ENCODE data around the gene BCL10.

- TF ChIP-seq POLR2A (IDR thresholded peaks at IDR 0.05): no peak
- TF ChIP-seq, protein P1, sequence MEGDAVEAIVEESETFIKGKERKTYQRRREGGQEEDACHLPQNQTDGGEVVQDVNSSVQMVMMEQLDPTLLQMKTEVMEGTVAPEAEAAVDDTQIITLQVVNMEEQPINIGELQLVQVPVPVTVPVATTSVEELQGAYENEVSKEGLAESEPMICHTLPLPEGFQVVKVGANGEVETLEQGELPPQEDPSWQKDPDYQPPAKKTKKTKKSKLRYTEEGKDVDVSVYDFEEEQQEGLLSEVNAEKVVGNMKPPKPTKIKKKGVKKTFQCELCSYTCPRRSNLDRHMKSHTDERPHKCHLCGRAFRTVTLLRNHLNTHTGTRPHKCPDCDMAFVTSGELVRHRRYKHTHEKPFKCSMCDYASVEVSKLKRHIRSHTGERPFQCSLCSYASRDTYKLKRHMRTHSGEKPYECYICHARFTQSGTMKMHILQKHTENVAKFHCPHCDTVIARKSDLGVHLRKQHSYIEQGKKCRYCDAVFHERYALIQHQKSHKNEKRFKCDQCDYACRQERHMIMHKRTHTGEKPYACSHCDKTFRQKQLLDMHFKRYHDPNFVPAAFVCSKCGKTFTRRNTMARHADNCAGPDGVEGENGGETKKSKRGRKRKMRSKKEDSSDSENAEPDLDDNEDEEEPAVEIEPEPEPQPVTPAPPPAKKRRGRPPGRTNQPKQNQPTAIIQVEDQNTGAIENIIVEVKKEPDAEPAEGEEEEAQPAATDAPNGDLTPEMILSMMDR (IDR thresholded peaks at IDR 0.05): no peak
Measured at GRCh38 chr1:85279458-85280080, 3.1 kb upstream of the BCL10 start.
